Amniotic epithelial cell (primary cell): Measurements from ENCODE around the gene TMEM39A.

Source experiments
- DNase-seq: peaks from one replicate; pipeline ENCODE4 v3.0.0-alpha.2; 2010; ENCODE audit warnings: low read depth

TMEM39A gene

DNA sequence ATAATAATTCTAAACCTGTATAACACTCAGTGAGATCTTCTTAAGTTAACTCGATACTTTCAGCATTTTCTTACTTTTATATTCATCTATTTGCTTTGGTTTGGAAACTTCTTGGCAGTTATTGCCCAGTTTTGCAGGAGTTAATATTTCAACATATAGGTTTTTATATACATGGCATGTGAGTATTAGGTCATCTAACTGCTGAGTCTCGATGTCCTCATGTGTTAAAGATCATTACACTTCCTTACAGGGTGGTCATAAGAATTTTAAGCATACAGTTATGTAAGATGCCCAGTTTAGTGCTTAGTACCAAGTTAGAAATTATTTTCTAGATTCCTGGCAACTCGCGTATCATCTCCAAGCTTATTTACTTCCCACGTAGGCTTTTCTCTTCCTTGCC, 62.9 kb downstream of the TMEM39A start:
- no peak for DNase-seq

DNA sequence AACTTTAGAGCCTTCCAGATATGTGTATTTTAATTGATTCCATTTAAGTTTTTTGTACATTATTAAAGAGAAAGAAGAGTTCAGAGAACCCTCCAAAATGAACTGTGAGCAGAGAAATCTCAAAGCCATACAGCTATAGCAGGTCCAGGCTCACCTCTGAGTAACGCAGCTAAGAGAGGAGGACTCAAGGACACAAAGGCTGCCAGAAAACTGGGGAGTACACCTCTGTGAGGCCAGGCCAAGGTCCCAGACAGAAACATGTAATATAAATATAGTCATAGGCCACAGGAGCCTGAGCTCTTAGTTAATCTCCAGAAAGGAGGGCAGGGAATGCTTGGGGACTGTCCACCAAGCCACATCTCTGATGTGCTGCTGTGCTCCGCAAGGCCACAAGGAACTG, 66.5 kb downstream of the TMEM39A start:
- no peak for DNase-seq

DNA sequence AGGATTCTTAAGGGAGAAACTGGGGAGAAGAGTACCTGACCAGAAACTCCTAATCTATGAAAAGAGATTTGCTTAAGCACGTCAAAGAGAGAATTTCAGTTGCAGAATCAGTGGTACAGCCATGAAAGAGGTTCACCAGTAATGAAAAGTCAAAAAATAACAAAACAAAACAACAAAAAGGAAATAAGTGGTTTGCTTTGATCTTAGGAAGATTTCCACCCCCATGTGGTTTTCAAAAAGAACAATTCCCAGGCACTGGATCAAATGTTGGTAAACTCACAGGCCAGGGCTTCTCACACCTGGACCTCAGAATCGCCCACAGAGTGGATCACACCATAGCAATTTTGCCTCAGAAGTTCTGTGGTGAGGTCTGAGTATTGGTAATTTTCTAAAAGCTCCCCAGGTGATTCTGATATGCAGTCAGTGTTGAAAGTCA, 67.5 kb downstream of the TMEM39A start:
- DNase-seq, result no peak

DNA sequence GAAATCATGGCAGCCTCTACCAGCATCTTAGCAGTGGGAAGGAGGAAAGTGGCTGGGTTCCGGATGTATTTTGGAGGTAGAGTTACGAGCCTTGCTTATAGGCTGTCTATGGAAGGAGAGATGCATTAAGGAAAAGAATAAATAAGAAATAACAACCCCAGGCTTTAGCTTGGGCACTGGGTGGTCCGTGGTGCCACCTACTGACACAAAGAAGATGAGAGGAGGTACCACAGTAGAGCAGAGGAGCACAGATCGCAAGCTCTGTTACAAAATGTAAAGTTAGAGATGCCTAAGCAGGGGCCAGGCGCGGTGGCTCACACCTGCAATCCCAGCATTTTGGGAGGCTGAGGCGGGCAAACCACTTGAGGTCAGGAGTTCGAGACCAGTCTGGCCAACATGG, 74.8 kb downstream of the TMEM39A start:
- DNase-seq, result no peak

DNA sequence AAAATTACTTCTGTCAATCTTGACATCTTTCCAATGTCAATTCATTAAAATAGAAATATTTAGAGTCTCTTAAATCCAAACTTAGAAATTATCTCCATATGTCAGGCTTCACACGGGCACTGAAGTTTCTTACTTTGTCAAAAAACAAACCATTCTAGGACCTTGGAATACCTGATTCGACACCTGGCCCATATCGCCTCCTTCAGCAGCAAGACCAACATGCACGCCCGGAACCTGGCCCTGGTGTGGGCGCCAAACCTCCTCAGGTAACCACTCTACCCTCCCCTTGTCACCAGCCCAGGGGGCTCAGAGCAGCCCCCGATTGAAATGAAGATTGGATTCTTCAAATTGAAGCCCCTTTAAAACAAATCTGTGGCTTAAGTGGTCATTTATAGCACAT, 81.3 kb downstream of the TMEM39A start:
- DNase-seq, result no peak

DNA sequence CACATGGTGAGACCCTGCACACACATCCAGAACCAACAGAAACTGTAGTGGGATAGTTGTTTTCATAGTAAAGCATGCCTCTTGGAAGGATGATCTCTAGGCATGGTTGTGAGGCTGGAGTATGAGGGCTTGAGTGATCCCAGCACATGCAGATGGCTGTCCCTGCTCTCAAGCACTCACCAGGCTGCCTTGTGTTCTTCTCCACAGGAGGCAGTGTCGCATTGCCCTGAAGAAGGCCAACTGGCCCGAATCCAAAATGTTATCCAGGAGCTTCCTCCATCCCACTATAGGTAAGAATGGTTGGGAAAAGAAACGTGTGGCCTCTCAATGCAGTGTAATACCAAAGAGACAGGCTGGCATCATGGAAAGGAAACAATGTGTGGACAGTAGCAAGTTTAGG, 82.7 kb downstream of the TMEM39A start:
- DNase-seq, result peak; percentile 39
